ENCODE data around the gene PHLDB2. TPM values are rescaled to one million over a fixed set of nuclear protein-coding genes. Genes with fewer than 3 reads are reported as not detected.

PHLDB2 gene
- total RNA-seq, 2 experiments from 2014 or later: 0.61 to 2.1 TPM

- POLR2A ChIA-PET: interaction anchor here (0.8 to 1.8 kb wide), 4 partner anchors 9 to 302 kb away, joined by 3 to 9 read pairs (median 4); partner anchors contain the start of gene ABHD10
- BruUV-seq (replicated peaks): no TSS peak
- intact Hi-C loops (cut with micrococcal nuclease; ENCODE audit: unreplicated experiment): no loop called here
These were observed 111.3 kb downstream of the PHLDB2 start for GRCh38 chr3:111970376-111970775.

DNA sequence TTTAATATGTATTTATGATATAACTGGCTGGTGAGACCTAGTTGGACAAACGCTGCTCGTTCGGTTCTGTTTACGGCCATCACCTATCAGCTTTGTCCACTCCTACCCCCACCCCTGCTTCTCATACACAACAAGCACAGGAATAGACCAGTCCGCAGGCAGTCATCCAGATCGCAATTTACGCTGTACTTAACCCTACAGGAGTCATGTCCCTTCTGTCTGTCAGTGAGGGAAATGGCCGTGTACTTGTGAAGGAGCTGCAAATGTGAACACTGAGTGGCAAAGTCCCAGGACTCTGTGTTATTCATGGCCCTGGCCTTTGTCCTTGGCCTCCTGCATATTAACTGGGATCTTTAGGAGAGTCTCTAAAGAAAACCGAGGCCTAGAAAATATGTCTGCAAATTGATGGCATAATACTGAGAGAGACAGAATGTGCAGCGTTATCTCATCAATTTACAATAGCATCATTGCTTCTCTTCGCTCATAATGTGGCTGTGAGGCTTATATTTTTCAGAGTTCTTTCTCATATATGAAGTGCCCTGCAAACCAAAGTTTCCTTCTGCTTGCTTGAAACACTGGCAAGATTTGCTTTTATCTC, 112.6 kb downstream of the PHLDB2 start:
- no peak for TF ChIP-seq EZH2phosphoT487 (IDR thresholded peaks at IDR 0.05; ENCODE audit: borderline replicate concordance, low read depth, low read length)
- no peak for TF ChIP-seq CTCF (conservative IDR thresholded peaks at IDR 0.05; ENCODE audit: low read length)
- H4K20me1 ChIP-seq (ENCODE audit: insufficient read depth, low read length): no peaks in the 10 kb centered on the region
- H3K9me3 ChIP-seq (ENCODE audit: low read length): no peaks in the 10 kb centered on the region
- CTCF ChIA-PET (ENCODE audit: unreplicated experiment): no interaction called here
- H3K9me2 ChIP-seq (ENCODE audit: insufficient read depth, low read length): no peaks in the 10 kb centered on the region
- no TSS peak for BruUV-seq (replicated peaks)
- POLR2A ChIA-PET: interaction anchor here (0.9 to 1.3 kb wide), 2 partner anchors 10 to 303 kb away, joined by 4 read pairs; no protein-coding TSS in a partner anchor
- peaks cover 6% of the 10 kb centered on the region for H3K4me1 ChIP-seq (ENCODE audit: insufficient read depth, low read length, poor library complexity, severe bottlenecking)
- H3K36me3 ChIP-seq (ENCODE audit: insufficient read depth, low read length): no peaks in the 10 kb centered on the region
- no peaks in the 10 kb centered on the region for H3K79me2 ChIP-seq (ENCODE audit: insufficient read depth, low read depth, low read length)
- H2AFZ ChIP-seq (ENCODE audit: low read length): no peak overlapping the region
- H3K27ac ChIP-seq (ENCODE audit: low read depth, low read length, poor library complexity, severe bottlenecking): no peak overlapping the region
- DNase-seq (ENCODE audit: low spot score): no peak
- intact Hi-C loops (cut with micrococcal nuclease; ENCODE audit: unreplicated experiment): no loop called here
- no peak overlapping the region for H3K4me2 ChIP-seq (ENCODE audit: low read length)
- no peak overlapping the region for H3K4me3 ChIP-seq (ENCODE audit: low read depth, low read length, poor library complexity, severe bottlenecking)

More at GRCh38 chr3:111970376-111970775, 111.3 kb downstream of the PHLDB2 start:
- Histone ChIP-seq H3K36me3 (ENCODE audit: insufficient read depth, low read length) (no peaks in the 10 kb centered on the region), H3K79me2 (ENCODE audit: insufficient read depth, low read depth, low read length) (no peaks in the 10 kb centered on the region), H3K9me3 (ENCODE audit: low read length) (no peaks in the 10 kb centered on the region), H2AFZ (ENCODE audit: low read length) (no peak overlapping the region), H3K4me2 (ENCODE audit: low read length) (no peak overlapping the region), H3K27ac (ENCODE audit: low read depth, low read length, poor library complexity, severe bottlenecking) (no peak overlapping the region), H4K20me1 (ENCODE audit: insufficient read depth, low read length) (no peaks in the 10 kb centered on the region), H3K4me3 (ENCODE audit: low read depth, low read length, poor library complexity, severe bottlenecking) (no peak overlapping the region), H3K4me1 (ENCODE audit: insufficient read depth, low read length, poor library complexity, severe bottlenecking) (peaks cover 6% of the 10 kb centered on the region), H3K9me2 (ENCODE audit: insufficient read depth, low read length) (no peaks in the 10 kb centered on the region)
- no peak for DNase-seq (ENCODE audit: low spot score)
- CTCF ChIA-PET (ENCODE audit: unreplicated experiment): no interaction called here
- TF ChIP-seq CTCF (conservative IDR thresholded peaks at IDR 0.05; ENCODE audit: low read length) (no peak), EZH2phosphoT487 (IDR thresholded peaks at IDR 0.05; ENCODE audit: borderline replicate concordance, low read depth, low read length) (no peak)

- H3K79me2 ChIP-seq (ENCODE audit: insufficient read depth, low read depth, low read length): no peaks in the 10 kb centered on the region
- H3K4me3 ChIP-seq (ENCODE audit: low read depth, low read length, poor library complexity, severe bottlenecking): no peak overlapping the region
- H3K4me2 ChIP-seq (ENCODE audit: low read length): no peak overlapping the region
- no peaks in the 10 kb centered on the region for H4K20me1 ChIP-seq (ENCODE audit: insufficient read depth, low read length)
- H2AFZ ChIP-seq (ENCODE audit: low read length): no peak overlapping the region
- POLR2A ChIA-PET: interaction anchor here (0.6 to 1.3 kb wide), 2 partner anchors 9 to 289 kb away, joined by 4 read pairs; no protein-coding TSS in a partner anchor
- no peaks in the 10 kb centered on the region for H3K9me3 ChIP-seq (ENCODE audit: low read length)
- CTCF ChIA-PET (ENCODE audit: unreplicated experiment): no interaction called here
- no peak overlapping the region for H3K27ac ChIP-seq (ENCODE audit: low read depth, low read length, poor library complexity, severe bottlenecking)
- intact Hi-C loops (cut with micrococcal nuclease; ENCODE audit: unreplicated experiment): no loop called here
- H3K9me2 ChIP-seq (ENCODE audit: insufficient read depth, low read length): no peaks in the 10 kb centered on the region
- no peak for TF ChIP-seq EZH2phosphoT487 (IDR thresholded peaks at IDR 0.05; ENCODE audit: borderline replicate concordance, low read depth, low read length)
- no peak for TF ChIP-seq CTCF (conservative IDR thresholded peaks at IDR 0.05; ENCODE audit: low read length)
- no peaks in the 10 kb centered on the region for H3K36me3 ChIP-seq (ENCODE audit: insufficient read depth, low read length)
- BruUV-seq (replicated peaks): no TSS peak
- no peak for DNase-seq (ENCODE audit: low spot score)
- H3K4me1 ChIP-seq (ENCODE audit: insufficient read depth, low read length, poor library complexity, severe bottlenecking): no peaks in the 10 kb centered on the region
These were observed 113.8 kb downstream of the PHLDB2 start for GRCh38 chr3:111972891-111973290.

Measured in OCI-LY7 (cell line).